LNCAP (cell line): Measurements from ENCODE around the gene TAF1A.

Source experiments
- TF ChIP-seq, protein P1 (sequence below): fragments of 450-650 bp; IDR thresholded peaks from 2 replicates; pipeline ENCODE4 v1.5.1; 2017; ENCODE audit warnings: mild to moderate bottlenecking

Gene TAF1A

DNA sequence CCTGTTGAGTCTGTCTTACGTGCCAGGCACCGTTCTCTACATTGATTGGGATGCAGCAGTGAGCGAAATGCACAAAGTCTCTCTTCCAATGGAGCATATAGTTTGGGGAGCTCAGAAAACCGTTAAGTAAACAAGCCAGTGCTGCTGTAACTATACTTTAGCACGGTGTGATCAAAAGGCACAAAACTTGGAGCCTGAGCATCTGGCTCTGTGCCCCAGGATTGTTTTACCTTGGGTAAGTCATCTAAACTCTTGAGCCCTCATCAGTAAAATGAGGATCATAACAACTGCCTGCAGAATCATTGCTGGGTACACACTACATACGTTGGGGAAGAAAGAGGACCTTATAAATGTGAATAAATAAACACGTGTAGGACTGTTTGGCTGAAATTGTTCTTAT lies 43.6 kb downstream of the TAF1A start:
- TF ChIP-seq, protein P1, sequence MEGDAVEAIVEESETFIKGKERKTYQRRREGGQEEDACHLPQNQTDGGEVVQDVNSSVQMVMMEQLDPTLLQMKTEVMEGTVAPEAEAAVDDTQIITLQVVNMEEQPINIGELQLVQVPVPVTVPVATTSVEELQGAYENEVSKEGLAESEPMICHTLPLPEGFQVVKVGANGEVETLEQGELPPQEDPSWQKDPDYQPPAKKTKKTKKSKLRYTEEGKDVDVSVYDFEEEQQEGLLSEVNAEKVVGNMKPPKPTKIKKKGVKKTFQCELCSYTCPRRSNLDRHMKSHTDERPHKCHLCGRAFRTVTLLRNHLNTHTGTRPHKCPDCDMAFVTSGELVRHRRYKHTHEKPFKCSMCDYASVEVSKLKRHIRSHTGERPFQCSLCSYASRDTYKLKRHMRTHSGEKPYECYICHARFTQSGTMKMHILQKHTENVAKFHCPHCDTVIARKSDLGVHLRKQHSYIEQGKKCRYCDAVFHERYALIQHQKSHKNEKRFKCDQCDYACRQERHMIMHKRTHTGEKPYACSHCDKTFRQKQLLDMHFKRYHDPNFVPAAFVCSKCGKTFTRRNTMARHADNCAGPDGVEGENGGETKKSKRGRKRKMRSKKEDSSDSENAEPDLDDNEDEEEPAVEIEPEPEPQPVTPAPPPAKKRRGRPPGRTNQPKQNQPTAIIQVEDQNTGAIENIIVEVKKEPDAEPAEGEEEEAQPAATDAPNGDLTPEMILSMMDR = no peak

DNA sequence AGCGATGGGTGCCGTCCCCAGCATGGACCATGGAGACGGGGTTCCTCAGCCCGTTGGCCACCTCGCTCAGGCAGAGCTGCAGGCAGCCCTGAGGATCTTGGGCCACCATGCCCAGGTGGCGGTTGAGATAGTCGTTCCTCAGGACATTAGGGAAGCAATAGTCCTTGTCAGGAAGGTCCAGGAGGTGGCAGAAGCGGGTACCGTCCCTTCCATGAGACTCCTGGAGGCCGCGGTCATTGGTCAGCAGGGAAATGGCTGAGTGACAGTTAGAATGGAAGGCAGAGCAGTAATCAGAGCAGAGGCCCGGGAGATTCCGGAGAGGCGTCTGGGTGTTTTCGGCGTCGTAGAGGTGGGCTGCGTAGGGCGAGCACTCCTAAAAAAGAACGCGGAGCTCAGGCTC lies 45.9 kb downstream of the TAF1A start:
- TF ChIP-seq, protein P1 = no peak

DNA sequence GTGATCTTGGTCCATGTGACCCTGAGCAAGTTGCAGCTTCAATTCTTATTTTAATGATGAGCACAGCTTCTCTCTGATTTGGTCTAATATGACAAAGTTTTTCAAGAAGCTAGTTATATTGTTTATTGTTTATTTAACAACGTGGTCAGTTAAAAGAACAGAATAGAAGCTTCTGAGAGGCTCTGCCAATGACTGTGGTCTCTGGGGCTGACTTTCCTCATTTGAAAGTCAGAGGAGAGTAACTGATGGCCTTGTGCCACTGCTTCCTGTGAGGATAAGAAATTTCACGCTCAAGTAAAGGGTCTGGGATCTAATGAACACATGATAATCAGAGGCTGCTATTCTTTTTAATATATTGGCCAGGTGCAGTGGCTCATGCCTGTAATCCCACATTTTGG lies 49.1 kb downstream of the TAF1A start:
- TF ChIP-seq, protein P1 = no peak

DNA sequence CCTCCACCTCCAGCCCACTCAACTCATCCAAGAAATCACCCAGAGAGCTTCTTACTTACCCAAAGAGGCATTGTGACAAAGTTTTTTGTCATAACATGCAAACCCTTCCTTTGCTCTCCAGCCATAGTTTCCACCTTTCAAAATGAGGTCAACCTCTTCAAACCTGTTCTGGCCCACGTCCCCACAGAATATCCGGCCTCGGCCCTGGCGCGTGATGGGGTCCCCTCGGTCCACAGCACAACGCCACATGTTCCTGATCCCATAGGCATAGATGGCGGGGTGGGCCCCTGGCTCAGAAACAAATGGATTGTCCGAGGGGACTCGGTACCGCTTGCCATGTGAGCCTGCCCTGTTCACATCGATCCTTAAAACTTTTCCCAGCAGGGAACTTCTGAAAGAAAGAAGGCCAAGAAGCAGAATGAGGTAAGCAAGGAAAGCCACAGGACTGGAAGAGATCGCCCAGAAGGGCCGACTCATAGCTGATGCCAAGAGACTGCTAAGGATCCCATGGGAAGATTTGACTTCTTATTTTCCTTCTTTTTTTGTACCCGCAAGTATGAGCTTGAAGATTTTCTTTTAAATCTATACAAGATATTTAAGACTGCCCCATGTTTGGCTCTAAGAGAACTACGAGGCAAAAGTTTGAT lies 49.7 kb downstream of the TAF1A start:
- TF ChIP-seq, protein P1 = no peak

DNA sequence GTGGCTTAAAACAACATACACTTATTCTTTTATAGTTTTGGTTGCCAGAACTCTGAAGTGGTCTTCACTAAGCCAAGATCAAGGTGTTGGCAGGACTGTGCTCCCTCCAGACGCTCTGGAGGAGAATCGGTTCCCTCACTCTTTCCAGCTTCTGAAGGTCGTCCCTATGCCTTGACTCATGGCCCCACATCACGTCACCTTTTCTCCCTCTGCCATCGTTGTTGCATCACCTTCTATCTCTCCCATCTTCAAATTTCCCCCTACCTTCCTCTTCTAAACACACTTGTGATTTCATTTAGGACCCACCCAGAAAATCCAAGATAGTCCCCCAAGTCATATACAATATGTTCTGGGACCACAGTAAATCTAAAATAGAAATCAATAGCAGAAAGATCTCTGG lies 54.3 kb downstream of the TAF1A start:
- TF ChIP-seq, protein P1 = no peak

DNA sequence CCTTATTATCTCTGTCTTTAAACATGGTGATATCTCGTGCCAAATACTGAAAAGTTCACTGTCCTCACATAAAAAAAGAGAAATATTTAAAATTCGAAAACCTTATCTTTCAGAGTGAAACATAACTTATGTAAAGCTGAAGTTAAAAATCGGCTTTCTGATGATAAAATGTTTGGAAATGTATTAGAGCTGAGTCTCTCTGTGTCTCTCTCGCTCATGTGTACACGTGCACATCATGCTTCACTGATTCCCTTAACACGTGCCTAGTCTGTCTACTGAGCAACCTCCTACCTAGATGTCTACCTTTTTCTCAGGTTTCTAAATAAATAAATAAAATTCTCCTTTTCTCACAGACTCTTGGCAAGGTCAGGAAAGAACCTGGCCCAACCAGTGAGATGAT lies 58.9 kb downstream of the TAF1A start:
- TF ChIP-seq, protein P1 = no peak

DNA sequence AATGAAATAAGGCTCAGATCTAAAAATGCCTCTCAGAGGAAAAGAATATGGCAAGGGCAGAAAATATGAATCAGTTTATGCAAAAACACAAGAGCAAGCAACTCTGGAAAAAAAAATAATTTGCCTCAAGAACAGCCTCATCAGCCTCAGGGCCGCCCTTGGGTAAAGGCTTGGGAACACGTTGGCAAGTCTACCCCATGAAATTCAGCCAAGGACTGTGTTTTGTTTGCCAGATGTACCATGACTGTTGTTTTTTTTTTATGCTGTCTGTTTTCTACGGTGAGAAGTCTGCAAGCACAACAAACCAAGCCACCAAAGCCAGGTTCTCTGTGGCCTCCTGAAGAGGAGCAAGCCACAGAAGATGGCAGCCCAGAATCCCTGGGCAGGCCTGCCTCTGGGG lies 59.8 kb downstream of the TAF1A start:
- TF ChIP-seq, protein P1 = no peak

DNA sequence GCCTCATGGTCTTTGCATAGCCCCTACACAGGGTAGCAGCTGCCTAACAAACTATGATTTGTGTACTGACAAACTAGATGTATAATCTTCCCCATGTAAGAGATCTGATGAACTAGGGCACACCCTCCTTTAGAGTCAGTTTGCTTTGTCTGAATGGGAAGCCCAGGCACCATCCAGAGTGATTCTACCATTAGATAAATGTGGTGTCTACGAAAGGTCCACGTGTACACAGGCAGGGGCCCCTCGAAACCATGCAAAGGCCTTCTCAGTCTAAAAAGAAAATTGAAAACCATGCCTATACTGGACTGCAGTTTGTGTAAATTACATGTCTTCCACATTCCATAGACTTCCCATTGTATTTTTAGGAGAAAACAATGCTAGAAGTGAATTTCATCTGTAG lies 60.6 kb downstream of the TAF1A start:
- TF ChIP-seq, protein P1 = no peak
